IMR-90 (cell line): ENCODE results near the gene OR2H1. TPM values are rescaled to one million over a fixed set of nuclear protein-coding genes. Genes with fewer than 3 reads are reported as not detected.

Source experiments
- ATAC-seq: fragments of 200-7000 bp; cut with Tn5 transposase; 2 replicates; pipeline ENCODE4 v1.9.1; 2020; ENCODE audit warnings: low read depth, mild to moderate bottlenecking, moderate library complexity
- BruUV-seq: library from RNA; stranded (reverse); fragments of 400-500 nt; replicated peaks from 2 replicates; lab custom pipeline; 2021; lab: Mats Ljungman, UMichigan
- CTCF ChIA-PET: fragments of 300-600 bp; formaldehyde crosslinking; extraction: SDS; loops from one replicate; lab custom pipeline; 2021; ENCODE audit warnings: antibody characterized with exemption; lab: Yijun Ruan, JAX
- POLR2A ChIA-PET: fragments of 300-600 bp; sonication (Branson Sonifier 250); formaldehyde crosslinking; loops from one replicate; lab custom pipeline; 2022; ENCODE audit warnings: antibody characterized with exemption; ENCODE audit not compliant: unreplicated experiment; lab: Charles Lee
- DNase-seq: peaks from one replicate; pipeline ENCODE4 v3.0.0; 2013
- H2AFZ ChIP-seq: replicated peaks from 2 replicates; pipeline ENCODE3; 2013; ENCODE audit warnings: low read length, mild to moderate bottlenecking; ENCODE audit not compliant: poor library complexity
- H2AK5ac ChIP-seq: 2 replicates; pipeline ENCODE4 v1.6.1; 2013; ENCODE audit warnings: low read depth, low read length, inconsistent platforms
- H2AK9ac ChIP-seq: replicated peaks from 2 replicates; pipeline ENCODE3; 2013; ENCODE audit warnings: mild to moderate bottlenecking, low read depth, low read length, moderate library complexity; ENCODE audit not compliant: poor library complexity
- H2BK120ac ChIP-seq: 2 replicates; pipeline ENCODE4 v1.6.1; 2013; ENCODE audit warnings: low read depth, low read length, inconsistent platforms
- H2BK15ac ChIP-seq: 3 replicates; pipeline ENCODE4 v1.6.1; 2013; ENCODE audit warnings: low read depth, low read length, inconsistent platforms
- H2BK20ac ChIP-seq: 2 replicates; pipeline ENCODE4 v1.6.1; 2013; ENCODE audit warnings: low read depth, mild to moderate bottlenecking, inconsistent platforms, low read length, moderate library complexity
- H2BK5ac ChIP-seq: 2 replicates; pipeline ENCODE4 v1.6.1; 2013; ENCODE audit warnings: mild to moderate bottlenecking, low read depth, low read length, inconsistent platforms; ENCODE audit not compliant: poor library complexity, severe bottlenecking
- H3K14ac ChIP-seq: replicated peaks from 2 replicates; pipeline ENCODE4 v1.6.1; 2013; ENCODE audit warnings: low read depth, low read length, inconsistent platforms
- H3K18ac ChIP-seq: 2 replicates; pipeline ENCODE4 v1.6.1; 2013; ENCODE audit warnings: low read depth, low read length, control low read depth
- H3K23ac ChIP-seq: 2 replicates; pipeline ENCODE4 v1.6.1; 2013; ENCODE audit warnings: low read depth, low read length, inconsistent platforms
- H3K27ac ChIP-seq: 2 replicates; pipeline ENCODE4 v1.5.1; 2013; ENCODE audit warnings: mild to moderate bottlenecking, control low read depth, low read length; ENCODE audit not compliant: insufficient read depth
- H3K27me3 ChIP-seq: 2 replicates; pipeline ENCODE4 v1.6.1; 2013; ENCODE audit warnings: low read length; ENCODE audit not compliant: control insufficient read depth, insufficient read depth
- H3K36me3 ChIP-seq: 2 replicates; pipeline ENCODE4 v1.6.1; 2013; ENCODE audit warnings: low read length, mixed read lengths; ENCODE audit not compliant: control insufficient read depth, insufficient read depth
- H3K4ac ChIP-seq: 2 replicates; pipeline ENCODE4 v1.6.1; 2013; ENCODE audit warnings: low read depth, low read length, inconsistent platforms
- H3K4me1 ChIP-seq: 2 replicates; pipeline ENCODE4 v1.6.1; 2013; ENCODE audit warnings: low read length, mixed read lengths; ENCODE audit not compliant: control insufficient read depth, insufficient read depth
- H3K4me2 ChIP-seq: 2 replicates; pipeline ENCODE4 v1.6.1; 2013; ENCODE audit warnings: low read depth, mild to moderate bottlenecking, control low read depth, low read length, moderate library complexity
- H3K4me3 ChIP-seq: 2 replicates; pipeline ENCODE4 v1.5.1; 2013; ENCODE audit warnings: low read depth, mild to moderate bottlenecking, control low read depth, low read length, moderate library complexity; ENCODE audit not compliant: insufficient read depth
- H3K56ac ChIP-seq: 2 replicates; pipeline ENCODE4 v1.6.1; 2013; ENCODE audit warnings: low read length, inconsistent platforms; ENCODE audit not compliant: insufficient read depth; ENCODE audit errors: extremely low read depth
- H3K79me1 ChIP-seq, 2 experiments: 2 replicates each; pipeline ENCODE4 v1.6.1; 2013; ENCODE audit warnings: low read length in 2 of 2, inconsistent platforms in 1 of 2, low read depth in 1 of 2
- H3K9ac ChIP-seq: 2 replicates; pipeline ENCODE4 v1.6.1; 2013; ENCODE audit warnings: low read depth, low read length, control low read depth
- H3K9me1 ChIP-seq: 2 replicates; pipeline ENCODE4 v1.6.1; 2013; ENCODE audit warnings: low read length, inconsistent platforms; ENCODE audit not compliant: insufficient read depth
- H3K9me3 ChIP-seq: 2 replicates; pipeline ENCODE4 v1.6.1; 2013; ENCODE audit warnings: low read length; ENCODE audit not compliant: control insufficient read depth, insufficient read depth
- H4K20me1 ChIP-seq: 2 replicates; pipeline ENCODE4 v1.6.1; 2013; ENCODE audit warnings: low read length, inconsistent platforms; ENCODE audit not compliant: insufficient read depth
- H4K5ac ChIP-seq: 2 replicates; pipeline ENCODE4 v1.6.1; 2013; ENCODE audit warnings: mild to moderate bottlenecking, low read depth, low read length, control low read depth
- H4K8ac ChIP-seq, 2 experiments: 2 replicates each; pipeline ENCODE4 v1.6.1; 2013; ENCODE audit warnings: low read depth in 2 of 2, low read length in 2 of 2, control low read depth in 1 of 2, inconsistent platforms in 1 of 2
- H4K91ac ChIP-seq: 2 replicates; pipeline ENCODE4 v1.6.1; 2013; ENCODE audit warnings: low read depth, low read length, inconsistent platforms; ENCODE audit not compliant: insufficient read depth
- CHD1 ChIP-seq: IDR thresholded peaks from 2 replicates; pipeline ENCODE4 v1.6.1; 2012; ENCODE audit warnings: low read depth, low read length, improper control_type of control experiment
- FOS ChIP-seq: fragments of 150-350 bp; IDR thresholded peaks from 2 replicates; pipeline ENCODE4 v1.6.1; 2016; ENCODE audit warnings: low read depth, low read length
- MAZ ChIP-seq: IDR thresholded peaks from 2 replicates; pipeline ENCODE4 v1.6.1; 2012; ENCODE audit warnings: low read depth, mild to moderate bottlenecking, low read length, improper control_type of control experiment, moderate library complexity, borderline replicate concordance
- POLR2A ChIP-seq: IDR thresholded peaks from 2 replicates; pipeline ENCODE4 v1.6.1; 2012; ENCODE audit warnings: mild to moderate bottlenecking, low read depth, low read length
- WGBS, 2 experiments: methylation state at CpG; one replicate each; pipeline versions ENCODE4 v1.1.5 to v1.1.7; 2013; ENCODE audit warnings: missing lambda C conversion rate in 2 of 2; ENCODE audit not compliant: insufficient read length in 1 of 2; ENCODE audit errors: extremely low coverage in 2 of 2; 5-methylcytosine and 5-hydroxymethylcytosine counted together
- dilution Hi-C: fragments of 300-500 bp; cut with HindIII; formaldehyde crosslinking; loops from one replicate; pipeline ENCODE4 v1.14.3; 2018; ENCODE audit warnings: low sequenced_read_pairs; ENCODE audit not compliant: unreplicated experiment
- in situ Hi-C: fragments of 300-500 bp; cut with MboI; formaldehyde crosslinking; loops from 3 replicates; pipeline ENCODE4 v1.14.3; 2019; ENCODE audit warnings: low sequenced_read_pairs, inconsistent platforms, mixed read lengths
- intact Hi-C: fragments of 100-400 bp; cut with micrococcal nuclease; formaldehyde crosslinking; loops from 2 replicates; pipeline ENCODE4 v1.10.0; 2022
- polyA plus RNA-seq, 3 experiments: library from polyadenylated mRNA; depleted of rRNA; stranded (reverse); fragments of >200 nt; gene quantifications; 2 replicates each; pipeline ENCODE4 v1.2.3, GENCODE V29; 2012; ENCODE audit warnings: low replicate concordance in 1 of 3
- total RNA-seq: library from RNA; depleted of rRNA; stranded (reverse); fragments of >200 nt; gene quantifications from 2 replicates; pipeline ENCODE4 v1.2.3, GENCODE V29; 2012
- TF ChIP-seq, protein P1 (sequence below): conservative IDR thresholded peaks from 2 replicates; pipeline ENCODE4 v1.5.1; 2012; ENCODE audit warnings: mild to moderate bottlenecking, low read depth, low read length, improper control_type of control experiment

Gene OR2H1
- total and polyA plus RNA-seq, 2 of the 4 experiments (the other 2 are of a cell fraction): not detected

- H3K4me1 ChIP-seq: no peaks in the 10 kb centered on the region
- ATAC-seq (no peak), DNase-seq (no peak)
- H3K4ac ChIP-seq: no peak overlapping the region
- no peaks in the 10 kb centered on the region for H3K27me3 ChIP-seq
- H2BK15ac ChIP-seq: no peak overlapping the region
- dilution Hi-C loops: no loop called here
- no peak overlapping the region for H3K9ac ChIP-seq
- intact Hi-C loops: no loop called here
- POLR2A ChIA-PET: no interaction called here
- no TSS peak for BruUV-seq
- H3K14ac ChIP-seq: no peak overlapping the region
- H2BK120ac ChIP-seq: no peak overlapping the region
- no peaks in the 10 kb centered on the region for H3K9me1 ChIP-seq
- no peaks in the 10 kb centered on the region for H3K36me3 ChIP-seq
- H4K91ac ChIP-seq: no peak overlapping the region
- no peak overlapping the region for H4K5ac ChIP-seq
- 0% methylated on average over 1 of the region's 4 CpGs; no CpG with 5 or more reads in 1 of the 2 experiments for WGBS, 2 experiments
- H2AK5ac ChIP-seq: no peak overlapping the region
- H3K23ac ChIP-seq: no peak overlapping the region
- peaks cover 10% of the 10 kb centered on the region; the same call in 1 of the 2 replicates for H3K9me3 ChIP-seq
- H2AK9ac ChIP-seq: no peak overlapping the region
- no peak overlapping the region for H3K27ac ChIP-seq
- H3K56ac ChIP-seq: no peak overlapping the region
- H4K20me1 ChIP-seq: no peaks in the 10 kb centered on the region
- H3K4me2 ChIP-seq: no peak overlapping the region
- no peak overlapping the region for H4K8ac ChIP-seq
- TF ChIP-seq MAZ (no peak), CHD1 (no peak), FOS (no peak), POLR2A (no peak)
- TF ChIP-seq, protein P1, sequence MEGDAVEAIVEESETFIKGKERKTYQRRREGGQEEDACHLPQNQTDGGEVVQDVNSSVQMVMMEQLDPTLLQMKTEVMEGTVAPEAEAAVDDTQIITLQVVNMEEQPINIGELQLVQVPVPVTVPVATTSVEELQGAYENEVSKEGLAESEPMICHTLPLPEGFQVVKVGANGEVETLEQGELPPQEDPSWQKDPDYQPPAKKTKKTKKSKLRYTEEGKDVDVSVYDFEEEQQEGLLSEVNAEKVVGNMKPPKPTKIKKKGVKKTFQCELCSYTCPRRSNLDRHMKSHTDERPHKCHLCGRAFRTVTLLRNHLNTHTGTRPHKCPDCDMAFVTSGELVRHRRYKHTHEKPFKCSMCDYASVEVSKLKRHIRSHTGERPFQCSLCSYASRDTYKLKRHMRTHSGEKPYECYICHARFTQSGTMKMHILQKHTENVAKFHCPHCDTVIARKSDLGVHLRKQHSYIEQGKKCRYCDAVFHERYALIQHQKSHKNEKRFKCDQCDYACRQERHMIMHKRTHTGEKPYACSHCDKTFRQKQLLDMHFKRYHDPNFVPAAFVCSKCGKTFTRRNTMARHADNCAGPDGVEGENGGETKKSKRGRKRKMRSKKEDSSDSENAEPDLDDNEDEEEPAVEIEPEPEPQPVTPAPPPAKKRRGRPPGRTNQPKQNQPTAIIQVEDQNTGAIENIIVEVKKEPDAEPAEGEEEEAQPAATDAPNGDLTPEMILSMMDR: no peak
- no peak overlapping the region for H2AFZ ChIP-seq
- H3K4me3 ChIP-seq: no peak overlapping the region
- H2BK5ac ChIP-seq: no peak overlapping the region
- CTCF ChIA-PET: no interaction called here
- H3K18ac ChIP-seq: no peak overlapping the region
- in situ Hi-C loops: no loop called here
- no peak overlapping the region for H2BK20ac ChIP-seq
- no peaks in the 10 kb centered on the region for H3K79me1 ChIP-seq
These were observed 53.2 kb downstream of the OR2H1 start for GRCh38 chr6:29510202-29510601.
